ENCODE results near the gene CCDC183.

- TF ChIP-seq CTCF (conservative IDR thresholded peaks at IDR 0.05 in 1 of 2, IDR thresholded peaks at IDR 0.05 in 1 of 2; ENCODE audit: extremely low read depth in 1 of 2, insufficient read depth in 1 of 2, low read depth in 1 of 2, low read length in 2 of 2) (no peak), EZH2 (IDR thresholded peaks at IDR 0.05; ENCODE audit: borderline replicate concordance, low read length) (no peak)
Measured at GRCh38 chr9:136855461-136856078, 59.4 kb downstream of the CCDC183 start.
